Astrocyte of the spinal cord (primary cell): ENCODE measurements around the gene TM9SF1.
A peak's percentile ranks its signal among the peaks of the same experiment; 100 is the strongest.

Experiments used
- DNase-seq: peaks from one replicate; pipeline ENCODE4 v3.0.0; 2011; ENCODE audit warnings: low read depth, low spot score
- H3K4me3 ChIP-seq: 2 replicates; pipeline ENCODE4 v1.5.1; 2011; ENCODE audit warnings: low read depth, mild to moderate bottlenecking, low read length, moderate library complexity
- CTCF ChIP-seq: IDR thresholded peaks from 2 replicates; pipeline ENCODE4 v1.5.1; 2012; ENCODE audit warnings: low read depth, mild to moderate bottlenecking, low read length, inconsistent platforms
- in situ Hi-C: cut with HindIII; loops from 2 replicates; pipeline ENCODE4 v1.10.0; 2017; ENCODE audit warnings: low sequenced_read_pairs

The TM9SF1 gene

GRCh38 chr14:24167469-24168114 is 27.6 kb downstream of the TM9SF1 start:
- no peak for DNase-seq
- no peak for TF ChIP-seq CTCF
- H3K4me3 ChIP-seq: no peak overlapping the region
- in situ Hi-C loops: no loop called here

- in situ Hi-C loops: no loop called here
- TF ChIP-seq CTCF: no peak
- no peak overlapping the region for H3K4me3 ChIP-seq
- no peak for DNase-seq
Observed at GRCh38 chr14:24165785-24166184, 29.5 kb downstream of the TM9SF1 start.

- no peak for TF ChIP-seq CTCF
- DNase-seq: no peak
- in situ Hi-C loops: no loop called here
- no peak overlapping the region for H3K4me3 ChIP-seq
Observed at GRCh38 chr14:24164518-24164991, 30.7 kb downstream of the TM9SF1 start.

GRCh38 chr14:24162093-24162492 is 33.1 kb downstream of the TM9SF1 start:
- peak overlapping the region; percentile 72 for H3K4me3 ChIP-seq
- no peak for TF ChIP-seq CTCF
- no peak for DNase-seq
- in situ Hi-C loops: no loop called here

GRCh38 chr14:24160850-24161804 is 34.1 kb downstream of the TM9SF1 start, which contains the start of gene IRF9:
IRF9 (plus strand) TSS chr14:24161265; CDS start chr14:24162145, 880 bp downstream.
- DNase-seq: peak; percentile 93
- peak; percentile 90 for TF ChIP-seq CTCF
- in situ Hi-C loops: no loop called here
- peak within 1 kb of the TSS; percentile 72 for H3K4me3 ChIP-seq

GRCh38 chr14:24160499-24160849 is 34.8 kb downstream of the TM9SF1 start:
- no peak overlapping the region for H3K4me3 ChIP-seq
- TF ChIP-seq CTCF: no peak
- DNase-seq: no peak
- in situ Hi-C loops: no loop called here
